Measurements from ENCODE around the gene SLC25A48.

- TF ChIP-seq POLR2AphosphoS5 (IDR thresholded peaks at IDR 0.05): no peak
- TF ChIP-seq, protein P1, sequence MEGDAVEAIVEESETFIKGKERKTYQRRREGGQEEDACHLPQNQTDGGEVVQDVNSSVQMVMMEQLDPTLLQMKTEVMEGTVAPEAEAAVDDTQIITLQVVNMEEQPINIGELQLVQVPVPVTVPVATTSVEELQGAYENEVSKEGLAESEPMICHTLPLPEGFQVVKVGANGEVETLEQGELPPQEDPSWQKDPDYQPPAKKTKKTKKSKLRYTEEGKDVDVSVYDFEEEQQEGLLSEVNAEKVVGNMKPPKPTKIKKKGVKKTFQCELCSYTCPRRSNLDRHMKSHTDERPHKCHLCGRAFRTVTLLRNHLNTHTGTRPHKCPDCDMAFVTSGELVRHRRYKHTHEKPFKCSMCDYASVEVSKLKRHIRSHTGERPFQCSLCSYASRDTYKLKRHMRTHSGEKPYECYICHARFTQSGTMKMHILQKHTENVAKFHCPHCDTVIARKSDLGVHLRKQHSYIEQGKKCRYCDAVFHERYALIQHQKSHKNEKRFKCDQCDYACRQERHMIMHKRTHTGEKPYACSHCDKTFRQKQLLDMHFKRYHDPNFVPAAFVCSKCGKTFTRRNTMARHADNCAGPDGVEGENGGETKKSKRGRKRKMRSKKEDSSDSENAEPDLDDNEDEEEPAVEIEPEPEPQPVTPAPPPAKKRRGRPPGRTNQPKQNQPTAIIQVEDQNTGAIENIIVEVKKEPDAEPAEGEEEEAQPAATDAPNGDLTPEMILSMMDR (IDR thresholded peaks at IDR 0.05): no peak
Observed at GRCh38 chr5:135937245-135937911, 102.9 kb downstream of the SLC25A48 start.
